Upper lobe of left lung (tissue), 6 donors: ENCODE data around the gene SLC25A26. TPM values are rescaled to one million over a fixed set of nuclear protein-coding genes. Genes with fewer than 3 reads are reported as not detected.

ENCODE experiments used
- ATAC-seq, 2 donors: fragments of 200-7000 bp; cut with Tn5 transposase; one replicate each; pipeline ENCODE4 v1.9.1; 2022; ENCODE audit warnings: mild to moderate bottlenecking in 2 of 2, moderate library complexity in 2 of 2; ENCODE audit not compliant: low FRiP score in 2 of 2
- DNase-seq, 2 donors: peaks; one replicate each; pipeline ENCODE4 v3.0.0-alpha.2; 2019 to 2020
- H3K27ac ChIP-seq, 4 donors: fragments of 200-600 bp; sonication (generic); one replicate each; pipeline ENCODE4 v1.5.1; 2016 to 2019
- H3K27me3 ChIP-seq, 4 donors: fragments of 200-600 bp; sonication (generic); one replicate each; pipeline ENCODE4 v1.5.1; 2017 to 2019
- H3K36me3 ChIP-seq, 4 donors: fragments of 200-600 bp; sonication (generic); one replicate each; pipeline ENCODE4 v1.5.1; 2016 to 2019
- H3K4me1 ChIP-seq, 4 donors: fragments of 200-600 bp; sonication (generic); one replicate each; pipeline ENCODE4 v1.5.1; 2018 to 2019
- H3K4me3 ChIP-seq, 4 donors: fragments of 200-600 bp; sonication (generic); one replicate each; pipeline ENCODE4 v1.5.1; 2017 to 2019; ENCODE audit warnings: mild to moderate bottlenecking in 2 of 4, moderate library complexity in 1 of 4
- H3K9me3 ChIP-seq, 4 donors: fragments of 200-600 bp; sonication (generic); one replicate each; pipeline ENCODE4 v1.5.1; 2018 to 2019
- CTCF ChIP-seq, 6 experiments: fragments of 450-650 bp in 4 of 6; fragments of 200-600 bp in 2 of 6; sonication (generic) in 2 of 6; IDR thresholded peaks; one replicate each; pipeline ENCODE4 v1.5.1; 2016 to 2019; ENCODE audit warnings: antibody characterized with exemption in 6 of 6
- EP300 ChIP-seq, 4 donors: sonication (generic); formaldehyde crosslinking; IDR thresholded peaks; one replicate each; pipeline ENCODE4 v1.5.1; 2017; ENCODE audit warnings: antibody characterized with exemption in 4 of 4, control low read depth in 2 of 4
- POLR2A ChIP-seq, 4 donors: fragments of 450-650 bp; IDR thresholded peaks; one replicate each; pipeline ENCODE4 v1.5.1; 2016 to 2017; ENCODE audit warnings: antibody characterized with exemption in 4 of 4, mild to moderate bottlenecking in 2 of 4
- POLR2AphosphoS5 ChIP-seq, 2 donors: sonication (generic); formaldehyde crosslinking; IDR thresholded peaks; one replicate each; pipeline ENCODE4 v1.5.1; 2017; ENCODE audit warnings: antibody characterized with exemption in 2 of 2
- WGBS, 2 donors: methylation state at CpG; one replicate each; pipeline ENCODE4 v1.1.5; 2017 to 2018; 5-methylcytosine and 5-hydroxymethylcytosine counted together
- small RNA-seq, 4 donors: library from RNA; depleted of rRNA; stranded (forward); fragments of <200 nt; gene quantifications; one replicate each; pipeline ENCODE3, GENCODE V24; 2016
- total RNA-seq, 6 donors: library from RNA; depleted of rRNA in 4 of 6; stranded (reverse); fragments of >200 nt in 4 of 6; gene quantifications; one replicate each; pipeline versions ENCODE4 v1.1.0 to v1.2.1, GENCODE V29; 2016 to 2021
- donor health status: DM: no; HTN: no; CAD: no; lungs with moderate emphysema.
- donor health status: DM: no; HTN: yes; CAD: no; lungs with severe emphysema.

SLC25A26 gene
- total RNA-seq, 6 donors from 2014 or later = 8.4 to 18.8 (median 17.0) TPM

GRCh38 chr3:66426135-66426534 lies 205.3 kb downstream of the SLC25A26 start:
- peak overlapping the region in 1 of 4 donors; percentile 25 for H3K27ac ChIP-seq
- no peak for ATAC-seq
- H3K4me1 ChIP-seq = peaks cover 5 to 25% (median 17%) of the 10 kb centered on the region in 4 donors
- no peaks in the 10 kb centered on the region for H3K36me3 ChIP-seq
- peaks cover 0 to 8% (median 3%) of the 10 kb centered on the region in 4 donors for H3K9me3 ChIP-seq
- H3K4me3 ChIP-seq = no peak overlapping the region
- no peak for TF ChIP-seq POLR2A (IDR thresholded peaks at IDR 0.05)
- no peak for TF ChIP-seq EP300 (IDR thresholded peaks at IDR 0.05)
- no peak for TF ChIP-seq POLR2AphosphoS5 (IDR thresholded peaks at IDR 0.05)
- no peak for TF ChIP-seq CTCF (IDR thresholded peaks at IDR 0.05)
- no peaks in the 10 kb centered on the region for H3K27me3 ChIP-seq
- WGBS, 2 donors = 65 to 68% methylated on average over 1 of the region's 1 CpG
- no peak for DNase-seq

- 100% methylated on average over 3 of the region's 3 CpGs for WGBS, 2 donors
- peaks cover 5 to 25% (median 19%) of the 10 kb centered on the region in 4 donors for H3K4me1 ChIP-seq
These were observed 206.6 kb downstream of the SLC25A26 start for GRCh38 chr3:66427352-66427751.

GRCh38 chr3:66427951-66428474 lies 207.2 kb downstream of the SLC25A26 start:
- Histone ChIP-seq H3K27me3 (no peaks in the 10 kb centered on the region), H3K9me3 (no peaks in the 10 kb centered on the region), H3K27ac (no peak overlapping the region), H3K4me3 (no peak overlapping the region), H3K4me1 (peaks cover 5 to 25% (median 21%) of the 10 kb centered on the region in 4 donors), H3K36me3 (peaks cover 0 to 3% (median 0%) of the 10 kb centered on the region in 4 donors)
- no peak for TF ChIP-seq CTCF (IDR thresholded peaks at IDR 0.05)
- no peak for ATAC-seq
- DNase-seq = no peak
- WGBS, 2 donors = 85 to 86% methylated on average over 5 of the region's 5 CpGs

More at GRCh38 chr3:66427352-66427751, 206.6 kb downstream of the SLC25A26 start:
- peaks cover 0 to 3% (median 0%) of the 10 kb centered on the region in 4 donors for H3K36me3 ChIP-seq
- TF ChIP-seq CTCF (IDR thresholded peaks at IDR 0.05) (no peak), POLR2A (IDR thresholded peaks at IDR 0.05) (no peak), POLR2AphosphoS5 (IDR thresholded peaks at IDR 0.05) (no peak), EP300 (IDR thresholded peaks at IDR 0.05) (no peak)
- H3K9me3 ChIP-seq = no peaks in the 10 kb centered on the region
- no peak overlapping the region for H3K27ac ChIP-seq
- H3K4me3 ChIP-seq = no peak overlapping the region
- no peak for DNase-seq
- H3K27me3 ChIP-seq = no peaks in the 10 kb centered on the region
- no peak for ATAC-seq

Small RNAs within 50 kb of the gene (small RNA-seq; reads per million reads assigned to genes)
- 0 reads per million in 4 donors for gene RN7SL482P
- 0 reads per million in 4 donors for gene RNU6-787P

Other genes with a start within 250 kb of the SLC25A26 start
- gene MAGI1, start 182.1 kb upstream of the SLC25A26 start, total RNA-seq = 10 to 100 TPM; 33.0 to 72.9 (median 62.4) TPM